Large intestine (tissue), 3 donors: ENCODE results near the gene TATDN3. TPM values are rescaled to one million over a fixed set of nuclear protein-coding genes. Genes with fewer than 3 reads are reported as not detected.

Experiments used
- DNase-seq, 2 donors: peaks; one replicate each; pipeline versions ENCODE4 v3.0.0 to v3.0.0-alpha.2; 2013
- H3K27ac ChIP-seq: one replicate; pipeline ENCODE4 v1.5.1; 2013; ENCODE audit warnings: low read length
- H3K27me3 ChIP-seq: 2 replicates; pipeline ENCODE4 v1.6.1; 2013; ENCODE audit warnings: low read length; ENCODE audit not compliant: control insufficient read depth, insufficient read depth
- H3K36me3 ChIP-seq: 2 replicates; pipeline ENCODE4 v1.6.1; 2013; ENCODE audit warnings: low read length; ENCODE audit not compliant: control insufficient read depth, insufficient read depth
- H3K4me1 ChIP-seq: one replicate; pipeline ENCODE4 v1.6.1; 2013; ENCODE audit warnings: low read length; ENCODE audit not compliant: control insufficient read depth, insufficient read depth
- H3K4me3 ChIP-seq: one replicate; pipeline ENCODE4 v1.5.1; 2013; ENCODE audit warnings: low read length
- H3K9me3 ChIP-seq: one replicate; pipeline ENCODE4 v1.6.1; 2013; ENCODE audit warnings: mild to moderate bottlenecking, low read depth, low read length, moderate library complexity; ENCODE audit not compliant: control insufficient read depth
- WGBS: methylation state at CpG from one replicate; pipeline ENCODE4 v1.1.5; 2013; ENCODE audit warnings: low lambda C conversion rate; ENCODE audit not compliant: insufficient coverage; 5-methylcytosine and 5-hydroxymethylcytosine counted together
- polyA plus RNA-seq: library from polyadenylated mRNA; unstranded; fragments of 120-200 nt; gene quantifications from one replicate; pipeline ENCODE4 v1.2.1, GENCODE V29; 2013

TATDN3 gene
- polyA plus RNA-seq, 1 donor, result 7.8 TPM

GRCh38 chr1:212794561-212795014 lies 2.9 kb downstream of the TATDN3 start:
- H3K9me3 ChIP-seq, result no peaks in the 10 kb centered on the region
- no peaks in the 10 kb centered on the region for H3K36me3 ChIP-seq
- no peak overlapping the region for H3K4me3 ChIP-seq
- peaks cover 17% of the 10 kb centered on the region for H3K4me1 ChIP-seq
- H3K27me3 ChIP-seq, result no peaks in the 10 kb centered on the region
- no peak overlapping the region for H3K27ac ChIP-seq
- DNase-seq, result no peak
- 80% methylated on average over 1 of the region's 1 CpG for WGBS

DNA sequence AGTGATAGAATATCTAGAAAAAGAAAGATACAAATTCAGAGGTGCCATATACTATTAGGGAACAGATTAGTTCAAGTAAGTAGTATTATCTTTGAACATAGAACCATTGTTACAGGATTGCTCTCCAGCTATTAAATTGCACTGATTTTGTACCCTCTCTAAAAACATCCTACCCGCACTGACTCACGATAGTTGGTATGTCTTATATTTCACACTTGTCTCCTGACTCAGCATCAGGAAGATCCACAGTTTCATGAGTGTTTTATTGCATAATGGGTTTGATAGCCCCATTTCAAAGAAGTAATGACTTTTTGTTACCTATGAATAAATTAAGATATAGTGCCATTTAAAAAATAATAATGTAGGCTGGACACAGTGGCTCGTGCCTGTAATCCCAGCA lies 6.0 kb downstream of the TATDN3 start:
- WGBS, result 90% methylated on average over 3 of the region's 3 CpGs
- H3K9me3 ChIP-seq, result no peaks in the 10 kb centered on the region
- no peak for DNase-seq
- no peaks in the 10 kb centered on the region for H3K27me3 ChIP-seq
- no peak overlapping the region for H3K4me3 ChIP-seq
- H3K4me1 ChIP-seq, result peaks cover 10% of the 10 kb centered on the region
- no peaks in the 10 kb centered on the region for H3K36me3 ChIP-seq
- no peak overlapping the region for H3K27ac ChIP-seq

DNA sequence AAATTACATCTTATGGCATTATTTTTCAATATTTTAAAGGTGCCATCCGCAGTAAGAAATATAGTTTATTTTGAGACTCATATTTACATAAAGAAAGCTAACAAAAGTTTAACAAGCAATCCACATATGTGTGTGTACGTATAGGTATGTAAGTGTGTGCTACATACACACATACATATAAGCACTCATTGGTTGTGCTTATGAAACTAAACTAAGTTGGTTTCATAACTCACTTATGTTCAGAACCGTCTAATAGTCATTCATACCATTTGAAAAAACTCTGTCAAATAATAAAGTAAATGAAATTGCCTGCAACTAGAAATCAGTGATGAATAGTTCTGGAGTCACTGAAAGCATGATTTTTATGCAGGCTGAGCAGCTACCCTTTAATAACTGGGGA lies 14.1 kb downstream of the TATDN3 start:
- no peak overlapping the region for H3K27ac ChIP-seq
- no peak for DNase-seq
- H3K4me3 ChIP-seq, result no peak overlapping the region
- H3K36me3 ChIP-seq, result no peaks in the 10 kb centered on the region
- no peaks in the 10 kb centered on the region for H3K9me3 ChIP-seq
- H3K4me1 ChIP-seq, result no peaks in the 10 kb centered on the region
- H3K27me3 ChIP-seq, result no peaks in the 10 kb centered on the region
- 83% methylated on average over 1 of the region's 3 CpGs for WGBS

- 44% methylated on average over 3 of the region's 5 CpGs for WGBS
- Histone ChIP-seq H3K9me3 (no peaks in the 10 kb centered on the region), H3K27ac (peak overlapping the region; percentile 37), H3K4me3 (no peak overlapping the region), H3K36me3 (no peaks in the 10 kb centered on the region), H3K27me3 (no peaks in the 10 kb centered on the region), H3K4me1 (peaks cover 29% of the 10 kb centered on the region)
- peak; percentile 30 to 67 for DNase-seq
These were observed 23.0 kb downstream of the TATDN3 start for GRCh38 chr1:212814537-212815334.

- Histone ChIP-seq H3K27me3 (no peaks in the 10 kb centered on the region), H3K4me1 (peaks cover 32% of the 10 kb centered on the region), H3K36me3 (no peaks in the 10 kb centered on the region), H3K27ac (peak overlapping the region; percentile 74), H3K4me3 (no peak overlapping the region), H3K9me3 (no peaks in the 10 kb centered on the region)
- 29% methylated on average over 1 of the region's 3 CpGs for WGBS
- peak; percentile 69 to 90 for DNase-seq
These were observed 25.0 kb downstream of the TATDN3 start for GRCh38 chr1:212816567-212817278.

GRCh38 chr1:212819726-212820125 lies 28.0 kb downstream of the TATDN3 start:
- WGBS, result 20% methylated on average over 1 of the region's 5 CpGs
- peak in 1 of 2 donors; percentile 46 for DNase-seq
- no peaks in the 10 kb centered on the region for H3K36me3 ChIP-seq
- H3K9me3 ChIP-seq, result peaks cover 8% of the 10 kb centered on the region
- no peak overlapping the region for H3K4me3 ChIP-seq
- H3K27ac ChIP-seq, result peak overlapping the region; percentile 37
- peaks cover 28% of the 10 kb centered on the region for H3K4me1 ChIP-seq
- H3K27me3 ChIP-seq, result no peaks in the 10 kb centered on the region

GRCh38 chr1:212820969-212821368 lies 29.3 kb downstream of the TATDN3 start:
- H3K27ac ChIP-seq, result no peak overlapping the region
- no peak overlapping the region for H3K4me3 ChIP-seq
- no CpG with 5 or more reads among the region's 2 CpGs for WGBS
- no peaks in the 10 kb centered on the region for H3K27me3 ChIP-seq
- no peaks in the 10 kb centered on the region for H3K36me3 ChIP-seq
- no peak for DNase-seq
- H3K4me1 ChIP-seq, result peaks cover 19% of the 10 kb centered on the region
- peaks cover 21% of the 10 kb centered on the region for H3K9me3 ChIP-seq

GRCh38 chr1:212822956-212823355 lies 31.3 kb downstream of the TATDN3 start:
- Histone ChIP-seq H3K9me3 (peaks cover 27% of the 10 kb centered on the region), H3K36me3 (no peaks in the 10 kb centered on the region), H3K27ac (no peak overlapping the region), H3K27me3 (no peaks in the 10 kb centered on the region), H3K4me1 (peaks cover 14% of the 10 kb centered on the region), H3K4me3 (no peak overlapping the region)
- no CpG with 5 or more reads among the region's 3 CpGs for WGBS
- no peak for DNase-seq

- H3K36me3 ChIP-seq, result no peaks in the 10 kb centered on the region
- no peak overlapping the region for H3K4me3 ChIP-seq
- H3K4me1 ChIP-seq, result peaks cover 27% of the 10 kb centered on the region
- H3K27ac ChIP-seq, result no peak overlapping the region
- H3K27me3 ChIP-seq, result no peaks in the 10 kb centered on the region
- DNase-seq, result no peak
- peaks cover 27% of the 10 kb centered on the region for H3K9me3 ChIP-seq
- WGBS, result 86% methylated on average over 1 of the region's 16 CpGs
These were observed 32.5 kb downstream of the TATDN3 start for GRCh38 chr1:212824201-212824600.

- Histone ChIP-seq H3K4me3 (no peak overlapping the region), H3K4me1 (peaks cover 21% of the 10 kb centered on the region), H3K27me3 (no peaks in the 10 kb centered on the region), H3K27ac (no peak overlapping the region), H3K36me3 (no peaks in the 10 kb centered on the region), H3K9me3 (peaks cover 27% of the 10 kb centered on the region)
- DNase-seq, result no peak
- no CpG with 5 or more reads among the region's 6 CpGs for WGBS
These were observed 34.2 kb downstream of the TATDN3 start for GRCh38 chr1:212825798-212826452.
